H1 (cell line): ENCODE results near the gene MEGF11.

Source experiments
- ATF2 ChIP-seq: IDR thresholded peaks from 2 replicates; pipeline ENCODE4 v1.6.1; 2012; ENCODE audit warnings: low read length, inconsistent platforms
- CHD2 ChIP-seq: IDR thresholded peaks from 2 replicates; pipeline ENCODE4 v1.6.1; 2012; ENCODE audit warnings: low read length, improper control_type of control experiment
- CHD7 ChIP-seq: fragments of 300-600 bp; sonication (generic); IDR thresholded peaks from 2 replicates; pipeline ENCODE4 v1.7.1; 2012; ENCODE audit warnings: low read length, moderate library complexity, mild to moderate bottlenecking, inconsistent platforms; ENCODE audit not compliant: insufficient replicate concordance
- CREB1 ChIP-seq: IDR thresholded peaks from 2 replicates; pipeline ENCODE4 v1.6.1; 2012; ENCODE audit warnings: inconsistent platforms
- CTCF ChIP-seq, 3 experiments: IDR thresholded peaks; 1 replicate in 2 of 3; 2 replicates in 1 of 3; pipeline versions ENCODE4 v1.5.1 to v1.6.1; 2011; ENCODE audit warnings: low read length in 3 of 3, mild to moderate bottlenecking in 3 of 3, inconsistent platforms in 2 of 3, low read depth in 1 of 3, moderate library complexity in 1 of 3; ENCODE audit not compliant: insufficient read depth in 1 of 3; ENCODE audit errors: control extremely low read depth in 1 of 3
- EP300 ChIP-seq, 2 experiments: IDR thresholded peaks; 1 replicate in 1 of 2; 2 replicates in 1 of 2; pipeline ENCODE4 v1.6.1; 2011 to 2012; ENCODE audit warnings: low read depth in 2 of 2, low read length in 2 of 2, mild to moderate bottlenecking in 2 of 2, borderline replicate concordance in 1 of 2, inconsistent platforms in 1 of 2, moderate library complexity in 1 of 2
- GTF2F1 ChIP-seq: IDR thresholded peaks from 2 replicates; pipeline ENCODE4 v1.6.1; 2012; ENCODE audit warnings: low read depth, low read length, improper control_type of control experiment, borderline replicate concordance
- HDAC6 ChIP-seq: IDR thresholded peaks from one replicate; pipeline ENCODE4 v1.7.1; 2012; ENCODE audit warnings: low read depth, mild to moderate bottlenecking, inconsistent platforms, low read length, moderate library complexity
- PHF8 ChIP-seq: fragments of 200-600 bp; sonication (generic); conservative IDR thresholded peaks from 2 replicates; pipeline ENCODE4 v1.7.1; 2012; ENCODE audit warnings: low read depth, mild to moderate bottlenecking, inconsistent platforms, low read length, moderate library complexity
- POLR2A ChIP-seq, 2 experiments: IDR thresholded peaks; 1 replicate in 1 of 2; 2 replicates in 1 of 2; pipeline ENCODE4 v1.6.1; 2011; ENCODE audit warnings: low read depth in 2 of 2, low read length in 2 of 2, mild to moderate bottlenecking in 2 of 2; ENCODE audit errors: control extremely low read depth in 1 of 2
- RAD21 ChIP-seq, 2 experiments: IDR thresholded peaks in 1 of 2; conservative IDR thresholded peaks in 1 of 2; 2 replicates each; pipeline ENCODE4 v1.6.1; 2011; ENCODE audit warnings: low read depth in 2 of 2, low read length in 2 of 2, improper control_type of control experiment in 1 of 2, inconsistent platforms in 1 of 2, mild to moderate bottlenecking in 1 of 2, moderate library complexity in 1 of 2
- SRF ChIP-seq: IDR thresholded peaks from 2 replicates; pipeline ENCODE4 v1.6.1; 2011; ENCODE audit warnings: mild to moderate bottlenecking, low read depth, low read length, moderate library complexity
- TAF1 ChIP-seq: IDR thresholded peaks from 2 replicates; pipeline ENCODE4 v1.6.1; 2011; ENCODE audit warnings: mild to moderate bottlenecking, low read depth, low read length
- USF2 ChIP-seq: IDR thresholded peaks from 2 replicates; pipeline ENCODE4 v1.6.1; 2011; ENCODE audit warnings: low read length, improper control_type of control experiment

GRCh38 chr15:65918945-65919344 lies 334.6 kb downstream of the MEGF11 start:
- TF ChIP-seq POLR2A (IDR thresholded peaks at IDR 0.05; ENCODE audit: control extremely low read depth in 1 of 2, low read depth in 2 of 2, low read length in 2 of 2) (no peak), HDAC6 (no peak), CTCF (IDR thresholded peaks at IDR 0.05; ENCODE audit: control extremely low read depth in 1 of 3, insufficient read depth in 1 of 3, low read depth in 1 of 3, low read length in 3 of 3) (no peak), GTF2F1 (no peak), CHD7 (no peak), TAF1 (no peak), USF2 (no peak), SRF (no peak), ATF2 (no peak), RAD21 (IDR thresholded peaks at IDR 0.05 in 1 of 2, conservative IDR thresholded peaks at IDR 0.05 in 1 of 2; ENCODE audit: low read depth in 2 of 2, low read length in 2 of 2) (no peak), PHF8 (no peak), CHD2 (no peak), EP300 (IDR thresholded peaks at IDR 0.05; ENCODE audit: borderline replicate concordance in 1 of 2, low read depth in 2 of 2, low read length in 2 of 2) (no peak), CREB1 (no peak)
